Skeletal muscle satellite cell (primary cell): ENCODE data around the gene MSLN.

Source experiments
- H3K27me3 ChIP-seq: 2 replicates; pipeline ENCODE4 v1.7.0; 2013; ENCODE audit warnings: low read length; ENCODE audit not compliant: control insufficient read depth, insufficient read depth
- H3K36me3 ChIP-seq: 2 replicates; pipeline ENCODE4 v1.7.0; 2013; ENCODE audit warnings: mild to moderate bottlenecking, control low read depth, low read length; ENCODE audit not compliant: insufficient read depth
- H3K4me1 ChIP-seq: 2 replicates; pipeline ENCODE4 v1.7.0; 2013; ENCODE audit warnings: low read length; ENCODE audit not compliant: control insufficient read depth, insufficient read depth
- H3K4me2 ChIP-seq: 2 replicates; pipeline ENCODE4 v1.7.0; 2013; ENCODE audit warnings: mild to moderate bottlenecking, low read length
- H3K4me3 ChIP-seq: 2 replicates; pipeline ENCODE4 v1.7.0; 2013; ENCODE audit warnings: low read length
- H3K9ac ChIP-seq: 2 replicates; pipeline ENCODE4 v1.7.0; 2013; ENCODE audit warnings: mild to moderate bottlenecking, low read depth, low read length, moderate library complexity
- H3K9me3 ChIP-seq: replicated peaks from 2 replicates; pipeline ENCODE4 v1.7.0; 2013; ENCODE audit warnings: mild to moderate bottlenecking, control low read depth, low read length

The MSLN gene

DNA sequence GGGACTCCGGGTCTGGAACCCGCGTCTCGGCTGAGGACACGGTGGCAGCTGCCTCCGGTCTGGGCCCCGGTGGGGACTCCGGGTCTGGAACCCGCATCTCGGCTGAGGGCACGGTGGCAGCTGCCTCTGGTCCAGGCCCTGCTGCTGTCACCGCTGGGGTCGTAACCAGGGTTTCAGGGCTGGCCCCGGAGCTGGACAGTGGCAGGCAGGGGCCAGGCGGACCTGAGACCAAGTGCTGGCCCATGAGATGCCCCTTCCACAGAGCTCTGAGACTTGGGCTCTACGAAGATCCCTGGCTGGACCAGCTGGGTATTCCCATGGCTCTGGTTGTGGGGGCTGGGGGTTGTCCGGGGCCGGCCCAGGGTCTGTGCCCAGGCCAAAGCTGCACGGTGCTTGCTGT lies 23.9 kb downstream of the MSLN start:
- Histone ChIP-seq H3K27me3 (peaks cover 18% of the 10 kb centered on the region), H3K9ac (no peak overlapping the region), H3K4me3 (no peak overlapping the region), H3K4me1 (peaks cover 24% of the 10 kb centered on the region), H3K36me3 (peaks cover 13% of the 10 kb centered on the region), H3K9me3 (no peaks in the 10 kb centered on the region), H3K4me2 (no peak overlapping the region)

DNA sequence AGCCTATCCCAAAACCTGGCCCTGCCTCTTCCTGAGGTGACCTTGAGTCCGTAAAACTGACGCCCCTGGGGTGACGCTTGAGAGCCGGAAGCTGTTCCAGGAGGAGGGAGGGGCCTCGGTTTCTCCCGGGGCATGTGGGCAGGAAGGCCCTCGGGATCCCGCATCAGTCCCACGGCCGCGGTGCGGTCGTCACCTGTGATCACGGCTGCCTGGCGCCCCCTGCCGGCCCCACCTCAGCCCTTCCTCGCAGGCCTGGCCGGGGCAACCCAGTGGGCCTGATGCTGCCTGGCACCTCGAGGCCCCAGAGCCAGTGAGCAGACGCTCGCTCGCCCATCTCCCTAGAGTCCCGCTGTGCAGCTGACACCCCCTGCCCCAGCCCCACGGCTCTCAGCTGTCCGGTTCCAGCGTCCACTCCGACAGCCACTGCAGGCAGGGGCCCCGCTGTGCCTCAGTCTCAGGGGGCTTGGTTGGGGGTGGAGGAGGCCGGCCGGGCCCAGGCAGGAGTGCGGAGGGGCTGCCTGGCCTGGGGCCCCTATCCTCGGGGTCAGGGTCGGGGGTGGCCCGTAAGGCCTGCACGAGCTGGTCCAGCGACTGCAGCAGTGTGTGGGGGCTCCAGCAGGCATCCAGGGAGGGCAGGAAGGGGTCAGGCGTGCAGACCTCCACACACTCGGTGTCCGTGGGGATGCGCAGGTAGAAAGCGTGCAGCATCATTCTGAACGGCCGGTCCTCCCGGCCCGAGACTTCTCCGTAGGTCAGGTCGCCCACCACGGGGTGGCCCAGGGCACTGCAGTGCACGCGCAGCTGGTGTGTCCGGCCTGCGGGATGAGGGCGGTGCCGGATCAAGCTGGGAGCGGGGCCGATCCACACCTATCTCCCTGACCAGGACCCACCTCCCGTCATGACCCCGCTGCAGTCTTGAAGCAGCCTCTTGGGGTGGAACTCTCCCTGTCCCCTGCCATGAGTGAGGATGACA lies 25.3 kb downstream of the MSLN start:
- peaks cover 15% of the 10 kb centered on the region for H3K27me3 ChIP-seq
- peaks cover 13% of the 10 kb centered on the region for H3K36me3 ChIP-seq
- H3K4me3 ChIP-seq, result no peak overlapping the region
- no peak overlapping the region for H3K9ac ChIP-seq
- H3K4me1 ChIP-seq, result peaks cover 24% of the 10 kb centered on the region
- peak overlapping the region; percentile 37 for H3K4me2 ChIP-seq
- no peaks in the 10 kb centered on the region for H3K9me3 ChIP-seq

DNA sequence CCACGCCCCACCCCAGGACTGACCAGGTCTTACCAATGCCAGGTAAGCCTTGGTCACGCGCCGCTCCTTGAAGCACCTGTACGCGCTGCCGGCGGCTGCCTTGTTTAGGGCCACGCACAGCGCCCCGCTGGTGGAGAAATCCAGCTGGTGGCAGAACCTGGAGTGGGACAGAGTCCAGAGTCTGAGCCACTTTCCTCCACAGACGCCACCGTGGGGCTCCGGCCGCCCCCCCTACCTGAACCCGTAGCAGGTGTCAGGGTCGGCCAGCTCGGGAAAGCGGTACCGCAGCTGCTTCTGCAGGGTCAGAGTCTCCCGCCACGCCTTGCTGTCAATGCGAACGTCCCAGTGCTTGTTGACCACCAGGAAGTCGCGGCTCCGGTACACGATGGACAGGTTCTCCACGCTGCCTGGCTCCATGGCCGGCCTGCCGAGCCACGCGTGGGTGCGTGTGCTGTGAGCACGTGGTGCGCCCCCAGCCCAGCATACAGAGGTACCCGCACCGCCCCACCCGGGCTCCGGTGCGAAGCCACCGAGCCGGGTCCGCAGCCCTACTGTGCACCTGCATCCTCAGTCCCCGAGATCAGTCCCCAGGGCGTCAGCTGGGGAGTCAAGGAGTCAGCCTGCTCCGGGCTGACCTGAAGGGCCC lies 26.9 kb downstream of the MSLN start:
- H3K4me1 ChIP-seq, result peaks cover 24% of the 10 kb centered on the region
- no peaks in the 10 kb centered on the region for H3K9me3 ChIP-seq
- H3K4me2 ChIP-seq, result peak overlapping the region; percentile 97
- peak overlapping the region; percentile 90 for H3K9ac ChIP-seq
- peaks cover 12% of the 10 kb centered on the region for H3K27me3 ChIP-seq
- peaks cover 20% of the 10 kb centered on the region for H3K36me3 ChIP-seq
- peak overlapping the region; percentile 99 for H3K4me3 ChIP-seq

DNA sequence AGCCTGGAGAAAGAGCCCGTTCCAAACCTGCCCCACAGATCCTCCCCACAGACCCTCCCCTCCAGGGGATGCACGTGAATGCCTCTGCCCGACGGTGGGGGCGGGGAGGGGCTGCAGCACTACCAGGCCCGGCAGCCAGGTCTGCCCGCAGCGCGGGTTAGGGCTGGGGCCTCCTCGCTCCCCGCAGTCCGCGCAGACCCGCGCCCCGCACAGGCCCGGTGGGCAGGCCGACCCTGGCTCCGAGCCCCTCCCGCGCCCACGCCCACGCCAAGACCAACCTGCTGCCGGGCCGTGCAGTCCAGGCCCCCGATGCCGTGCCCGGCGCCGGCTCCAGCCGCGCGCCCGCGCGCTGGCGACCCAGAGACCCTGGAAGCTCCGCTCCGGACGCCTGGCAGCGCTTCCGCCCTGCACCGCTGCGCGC lies 27.5 kb downstream of the MSLN start, which contains the start of gene RPUSD1:
Gene RPUSD1 (minus strand): TSS at position 404 of the 421 bp plus-strand sequence. CDS start 644 bp downstream, outside the sequence.
- Histone ChIP-seq H3K4me2 (peak within 1 kb of the TSS; percentile 97), H3K9ac (peak within 1 kb of the TSS; percentile 90), H3K4me3 (peak within 1 kb of the TSS; percentile 99), H3K9me3 (no peaks in the 10 kb centered on the region), H3K36me3 (peaks cover 20% of the 10 kb centered on the region), H3K27me3 (peaks cover 6% of the 10 kb centered on the region), H3K4me1 (peaks cover 24% of the 10 kb centered on the region)

DNA sequence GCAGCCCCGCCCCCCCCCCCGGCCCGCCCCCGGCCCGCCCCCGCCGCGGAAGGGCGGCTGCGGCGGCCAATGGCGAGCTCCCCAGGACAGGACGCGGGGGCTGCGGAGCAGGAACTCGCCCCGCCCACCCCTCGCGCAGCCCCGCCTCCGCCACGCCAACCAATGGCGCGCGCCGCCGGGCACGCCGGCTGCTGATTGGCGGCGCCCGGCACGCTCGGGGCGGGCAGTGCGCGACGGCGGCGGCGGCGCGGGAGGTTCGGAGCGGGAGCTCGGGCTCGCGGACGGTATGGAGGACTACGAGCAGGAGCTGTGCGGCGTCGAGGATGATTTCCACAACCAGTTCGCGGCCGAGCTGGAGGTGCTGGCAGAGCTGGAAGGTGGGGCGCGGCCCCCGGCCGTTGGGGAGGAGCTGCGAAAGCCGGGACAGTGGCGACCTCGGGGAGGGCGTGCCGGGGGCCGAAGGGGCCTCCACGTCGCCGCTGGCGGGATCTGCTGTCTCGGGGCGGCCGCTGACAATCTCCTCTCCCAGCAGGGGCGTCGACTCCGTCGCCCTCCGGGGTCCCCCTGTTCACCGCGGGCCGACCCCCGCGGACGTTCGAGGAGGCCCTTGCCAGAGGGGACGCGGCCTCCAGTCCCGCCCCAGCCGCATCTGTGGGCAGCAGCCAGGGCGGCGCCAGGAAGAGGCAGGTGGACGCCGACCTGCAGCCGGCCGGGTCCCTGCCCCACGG lies 28.0 kb downstream of the MSLN start, which contains the start of gene CHTF18:
Gene CHTF18 (plus strand): TSS at position 222 of the 728 bp plus-strand sequence. CDS start 65 bp downstream, at position 287.
- Histone ChIP-seq H3K9ac (peak within 1 kb of the TSS; percentile 90), H3K36me3 (peaks cover 20% of the 10 kb centered on the region), H3K4me3 (peak within 1 kb of the TSS; percentile 99), H3K4me2 (peak within 1 kb of the TSS; percentile 97), H3K9me3 (no peaks in the 10 kb centered on the region), H3K27me3 (peaks cover 1% of the 10 kb centered on the region), H3K4me1 (peaks cover 21% of the 10 kb centered on the region)

DNA sequence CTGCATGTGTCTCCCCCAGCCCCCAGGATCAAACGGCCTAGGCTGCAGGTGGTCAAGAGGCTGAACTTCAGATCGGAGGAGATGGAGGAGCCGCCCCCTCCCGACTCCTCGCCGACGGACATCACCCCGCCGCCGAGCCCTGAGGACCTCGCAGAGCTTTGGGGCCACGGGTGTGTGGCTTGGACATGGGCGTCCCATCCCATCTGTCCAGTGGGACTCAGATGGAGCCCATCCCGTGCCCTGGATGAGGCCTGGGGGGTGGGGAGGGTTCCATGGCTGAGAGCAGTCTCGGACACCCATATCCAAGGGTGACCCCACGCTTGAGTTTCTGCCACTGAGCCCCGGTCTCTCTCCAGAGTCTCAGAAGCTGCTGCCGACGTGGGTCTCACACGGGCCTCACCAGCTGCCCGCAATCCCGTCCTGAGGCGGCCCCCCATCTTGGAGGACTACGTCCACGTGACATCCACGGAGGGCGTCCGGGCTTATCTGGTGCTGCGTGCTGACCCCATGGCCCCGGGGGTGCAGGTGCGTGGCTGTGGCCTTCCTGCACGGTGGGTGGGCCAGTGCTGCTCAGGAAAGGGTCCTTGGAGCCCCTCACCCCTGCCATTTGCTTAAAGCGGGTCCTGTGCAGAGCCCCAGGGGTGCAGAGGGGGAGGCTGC lies 28.8 kb downstream of the MSLN start:
- H3K9me3 ChIP-seq, result no peaks in the 10 kb centered on the region
- H3K27me3 ChIP-seq, result no peaks in the 10 kb centered on the region
- peaks cover 20% of the 10 kb centered on the region for H3K36me3 ChIP-seq
- peak overlapping the region; percentile 91 for H3K4me2 ChIP-seq
- peaks cover 15% of the 10 kb centered on the region for H3K4me1 ChIP-seq
- peak overlapping the region; percentile 93 for H3K4me3 ChIP-seq
- H3K9ac ChIP-seq, result peak overlapping the region; percentile 87

DNA sequence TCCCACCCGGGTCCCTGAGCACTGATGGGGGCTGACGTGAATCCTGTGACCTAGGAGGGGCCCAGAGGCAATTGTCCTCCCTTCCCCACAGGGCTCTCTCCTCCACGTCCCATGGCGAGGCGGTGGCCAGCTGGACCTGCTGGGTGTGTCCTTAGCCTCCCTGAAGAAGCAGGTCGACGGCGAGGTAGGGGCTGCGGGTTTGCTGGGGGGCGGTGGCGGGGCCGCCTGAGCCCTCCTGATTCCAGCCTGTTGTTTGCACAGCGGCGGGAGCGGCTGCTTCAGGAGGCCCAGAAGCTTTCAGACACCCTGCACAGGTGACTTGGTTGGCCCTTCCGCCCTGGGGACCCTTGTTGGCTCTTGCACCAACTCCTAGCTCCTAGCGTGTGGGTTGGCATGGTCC lies 29.6 kb downstream of the MSLN start:
- no peaks in the 10 kb centered on the region for H3K9me3 ChIP-seq
- no peaks in the 10 kb centered on the region for H3K27me3 ChIP-seq
- peaks cover 15% of the 10 kb centered on the region for H3K4me1 ChIP-seq
- no peak overlapping the region for H3K4me3 ChIP-seq
- H3K9ac ChIP-seq, result no peak overlapping the region
- peaks cover 20% of the 10 kb centered on the region for H3K36me3 ChIP-seq
- no peak overlapping the region for H3K4me2 ChIP-seq

DNA sequence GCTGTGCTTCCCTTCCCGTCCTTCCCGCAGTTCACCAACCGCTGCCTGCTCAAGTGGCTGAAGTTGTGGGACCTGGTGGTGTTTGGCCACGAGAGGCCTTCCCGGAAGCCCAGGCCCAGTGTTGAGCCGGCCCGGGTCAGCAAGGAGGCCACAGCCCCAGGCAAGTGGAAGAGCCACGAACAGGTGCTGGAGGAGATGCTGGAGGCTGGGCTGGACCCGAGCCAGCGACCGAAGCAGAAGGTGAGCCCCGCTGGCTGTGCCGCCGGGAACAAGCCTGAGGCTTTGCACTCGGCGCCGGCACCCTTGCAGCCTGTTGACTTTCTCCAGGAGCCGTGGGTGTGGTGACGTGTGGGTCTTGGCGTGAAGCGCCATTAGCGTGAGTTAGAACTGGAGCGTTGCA lies 30.6 kb downstream of the MSLN start:
- Histone ChIP-seq H3K9me3 (no peaks in the 10 kb centered on the region), H3K4me1 (peaks cover 15% of the 10 kb centered on the region), H3K9ac (no peak overlapping the region), H3K36me3 (peaks cover 18% of the 10 kb centered on the region), H3K27me3 (no peaks in the 10 kb centered on the region), H3K4me3 (no peak overlapping the region), H3K4me2 (no peak overlapping the region)

DNA sequence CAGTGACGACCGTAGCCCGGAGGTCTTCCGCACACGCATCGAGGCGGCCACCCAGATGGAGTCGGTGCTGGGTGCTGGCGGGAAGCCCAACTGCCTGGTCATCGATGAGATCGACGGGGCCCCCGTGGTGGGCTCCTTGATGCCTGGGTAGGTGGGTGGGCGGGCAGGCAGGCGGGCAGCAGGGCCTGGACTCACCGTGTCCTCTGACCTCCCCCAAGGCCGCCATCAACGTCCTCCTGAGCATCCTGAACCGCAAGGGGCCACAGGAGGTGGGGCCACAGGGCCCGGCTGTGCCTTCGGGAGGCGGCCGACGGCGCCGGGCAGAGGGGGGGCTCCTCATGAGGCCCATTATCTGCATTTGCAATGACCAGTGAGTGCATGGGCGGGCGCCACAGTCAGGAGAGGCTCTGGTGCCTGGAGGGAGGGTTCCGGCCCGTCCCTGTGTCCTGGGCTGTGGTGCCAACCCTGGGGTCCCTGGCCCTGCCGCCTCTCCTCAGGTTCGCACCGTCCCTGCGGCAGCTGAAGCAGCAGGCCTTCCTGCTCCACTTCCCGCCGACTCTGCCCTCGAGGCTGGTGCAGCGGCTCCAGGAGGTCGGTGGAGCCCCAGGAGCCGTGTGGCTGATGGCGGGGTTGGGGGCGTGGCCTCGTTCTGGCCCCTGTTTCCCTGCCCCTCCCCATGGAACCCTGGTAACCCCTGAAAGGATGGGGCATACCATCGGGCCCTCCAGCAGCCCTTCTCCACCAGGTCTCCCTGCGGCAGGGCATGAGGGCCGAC lies 31.9 kb downstream of the MSLN start:
- Histone ChIP-seq H3K36me3 (peaks cover 10% of the 10 kb centered on the region), H3K9ac (no peak overlapping the region), H3K4me3 (no peak overlapping the region), H3K27me3 (no peaks in the 10 kb centered on the region), H3K4me1 (peaks cover 10% of the 10 kb centered on the region), H3K4me2 (no peak overlapping the region), H3K9me3 (no peaks in the 10 kb centered on the region)

DNA sequence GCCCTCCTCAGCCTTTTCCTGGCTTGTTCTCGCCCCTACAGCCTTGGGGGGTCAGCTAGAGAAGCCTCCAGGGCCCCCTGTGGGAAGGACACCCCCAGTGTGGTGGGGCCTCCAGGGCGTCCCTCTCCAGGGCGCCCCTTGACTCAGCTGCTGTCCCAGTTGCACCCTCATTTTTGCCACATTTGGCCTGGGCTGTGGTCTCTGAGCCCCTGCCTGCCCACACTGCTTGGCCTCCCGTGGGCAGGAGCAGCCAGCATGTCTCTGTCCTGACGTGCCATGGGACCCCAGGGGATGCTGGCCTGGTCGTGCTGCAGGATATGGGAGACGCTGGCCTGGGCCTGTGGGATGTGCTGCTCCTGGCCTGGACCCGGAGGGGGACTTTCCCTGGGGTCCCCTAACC lies 32.9 kb downstream of the MSLN start:
- no peaks in the 10 kb centered on the region for H3K9me3 ChIP-seq
- H3K27me3 ChIP-seq, result no peaks in the 10 kb centered on the region
- peaks cover 7% of the 10 kb centered on the region for H3K4me1 ChIP-seq
- H3K4me2 ChIP-seq, result no peak overlapping the region
- H3K4me3 ChIP-seq, result no peak overlapping the region
- no peak overlapping the region for H3K9ac ChIP-seq
- H3K36me3 ChIP-seq, result peaks cover 10% of the 10 kb centered on the region
